ENCODE data around the gene ATP13A4.
"Not testable (repeated sequence)": the region's sequence is repeated elsewhere in the genome, so short reads cannot be mapped to it uniquely, and the experiment has no call there.

ATP13A4 gene

GRCh38 chr3:193556841-193557240 lies 2.1 kb upstream of the ATP13A4 start:
- DNase-seq (ENCODE audit: low read depth): no peak

DNA sequence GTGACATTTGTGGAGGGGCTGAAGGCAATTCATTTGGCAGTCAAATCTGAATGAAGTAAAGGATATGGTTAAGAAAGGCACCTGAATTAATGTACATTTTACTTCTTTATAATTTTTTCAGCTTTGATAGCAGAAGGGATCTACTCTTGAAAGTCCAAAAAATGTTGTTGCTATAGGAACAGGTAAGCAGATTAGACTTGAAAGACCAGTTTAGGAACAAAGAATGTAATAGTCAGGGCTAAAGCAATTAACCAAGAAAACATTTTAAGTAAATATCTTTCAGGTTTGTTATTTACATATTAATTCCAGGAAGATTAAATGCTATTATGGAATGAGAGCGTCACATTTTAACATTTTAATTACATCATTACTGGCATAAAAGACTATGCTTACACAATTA lies 1.1 kb downstream of the ATP13A4 start:
- no peak for DNase-seq (ENCODE audit: low read depth)

DNA sequence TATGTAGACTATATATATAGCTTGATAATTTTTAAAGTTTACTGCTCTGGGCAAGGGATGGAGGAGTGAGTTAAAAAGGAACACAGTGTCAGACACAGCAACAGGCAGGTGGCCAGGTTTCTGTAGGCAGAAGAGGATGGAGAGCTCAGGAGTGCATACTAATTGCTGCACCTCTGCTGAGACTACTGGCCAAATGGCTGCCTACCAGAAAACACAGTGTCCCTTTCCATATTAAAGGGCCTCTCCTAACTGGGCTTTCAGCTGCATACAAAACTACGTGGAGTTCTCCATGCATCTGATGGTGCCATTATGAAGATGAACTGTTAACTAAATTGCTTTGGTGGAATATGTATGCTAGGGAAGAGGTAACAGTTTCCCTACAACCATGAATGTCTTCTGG lies 1.8 kb downstream of the ATP13A4 start:
- no peak for DNase-seq (ENCODE audit: low read depth)

DNA sequence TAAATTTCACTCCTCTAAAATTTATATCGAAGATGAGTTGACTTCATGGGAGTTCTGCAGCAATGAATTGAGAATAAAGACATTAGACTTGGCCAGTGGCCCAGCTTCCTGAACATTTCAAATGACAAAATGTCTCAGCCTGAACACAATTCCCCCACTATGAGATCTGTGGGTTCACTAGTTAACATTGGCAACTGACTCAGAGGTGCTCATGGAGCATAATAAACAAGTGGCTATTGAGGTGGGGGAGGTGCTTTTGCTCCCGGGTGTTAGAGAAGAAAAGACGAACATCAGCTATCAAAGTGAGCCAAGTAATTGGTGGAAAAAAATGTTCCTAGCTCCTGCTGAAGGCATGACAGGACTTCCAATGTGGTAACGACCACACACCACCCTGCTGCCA lies 6.3 kb downstream of the ATP13A4 start:
- DNase-seq (ENCODE audit: low read depth): no peak

- DNase-seq (ENCODE audit: low read depth): no peak
These were observed 8.6 kb downstream of the ATP13A4 start for GRCh38 chr3:193546129-193546528.

GRCh38 chr3:193545304-193545703 lies 9.4 kb downstream of the ATP13A4 start:
- DNase-seq (ENCODE audit: low read depth): no peak

DNA sequence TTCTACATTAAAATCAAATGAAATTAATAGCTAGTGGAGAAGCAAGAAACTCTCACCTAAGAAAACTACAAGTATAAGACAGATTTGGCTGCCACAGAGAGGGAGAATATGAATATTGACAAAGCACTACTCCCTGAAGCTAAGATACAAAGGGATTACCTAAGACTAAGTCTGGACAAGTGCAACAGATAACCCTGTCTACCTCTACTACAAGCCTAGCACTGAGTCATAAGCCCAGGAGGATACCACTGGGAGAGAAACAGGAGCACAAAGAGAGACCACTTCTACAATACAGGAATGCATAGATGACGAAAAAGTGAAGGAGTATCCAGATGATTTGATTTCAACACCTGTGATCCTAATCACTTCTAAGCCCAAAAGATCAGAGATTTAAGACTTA lies 10.4 kb downstream of the ATP13A4 start:
- DNase-seq (ENCODE audit: low read depth): no peak

DNA sequence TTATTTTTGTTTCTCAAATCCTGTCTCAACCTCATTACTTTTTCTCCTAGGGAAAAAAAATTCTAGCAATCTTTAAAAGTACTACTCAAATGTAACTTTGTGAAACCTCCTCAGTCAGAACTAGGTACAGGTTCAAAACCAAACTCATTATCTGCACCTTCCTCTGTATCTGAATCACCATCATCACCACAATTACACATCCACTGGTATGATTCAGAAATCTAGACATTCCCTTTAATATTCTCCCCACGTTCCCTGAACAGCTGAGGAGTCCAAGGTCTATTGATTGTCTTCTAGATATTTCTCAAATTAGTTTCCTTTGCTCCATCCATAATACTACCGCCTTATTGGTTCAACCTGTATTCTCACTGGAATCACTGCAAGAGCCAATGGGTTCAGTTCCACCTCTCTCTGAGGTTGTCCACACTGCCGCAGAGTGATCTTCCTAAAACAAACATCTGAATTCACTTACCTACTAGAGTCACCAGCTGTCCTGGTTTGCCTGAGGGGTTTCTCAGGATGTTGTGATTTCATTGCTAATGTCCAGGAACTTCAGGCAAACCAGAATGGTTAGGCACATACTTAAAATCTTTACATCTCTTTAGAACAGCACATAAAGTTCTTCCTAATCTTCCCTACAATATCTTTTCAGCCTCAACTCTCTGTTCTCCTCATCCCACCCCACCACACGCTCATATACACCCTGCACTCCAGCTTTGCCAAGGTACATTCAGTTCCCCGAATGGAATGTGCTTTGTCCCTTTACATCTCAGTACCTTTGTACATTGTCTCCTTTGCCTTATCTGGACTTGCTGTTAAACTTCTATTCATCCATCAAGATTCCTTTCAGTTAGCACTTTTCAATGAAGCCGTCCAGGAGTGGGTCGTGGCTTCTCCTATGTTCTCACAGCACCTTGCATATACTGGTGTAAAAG lies 24.2 kb downstream of the ATP13A4 start:
- no peak for DNase-seq (ENCODE audit: low read depth)

DNA sequence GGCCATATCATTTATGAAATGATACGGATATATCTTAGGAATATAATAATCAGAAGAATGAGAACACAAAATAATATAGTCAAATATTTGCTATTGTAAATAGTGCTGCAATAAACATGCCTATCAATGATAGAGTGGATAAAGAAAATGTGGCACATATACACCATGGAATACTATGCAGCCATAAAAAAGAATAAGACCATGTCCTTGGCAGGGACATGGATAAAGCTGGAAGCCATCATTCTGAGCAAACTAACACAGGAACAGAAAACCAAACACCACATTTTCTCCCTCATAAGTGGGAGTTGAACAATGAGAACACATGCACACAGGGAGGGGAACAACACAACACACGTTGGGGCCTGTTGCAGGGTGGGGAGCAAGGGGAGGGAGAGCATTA lies 28.6 kb downstream of the ATP13A4 start:
- not testable (repeated sequence) for DNase-seq (ENCODE audit: low read depth)

DNA sequence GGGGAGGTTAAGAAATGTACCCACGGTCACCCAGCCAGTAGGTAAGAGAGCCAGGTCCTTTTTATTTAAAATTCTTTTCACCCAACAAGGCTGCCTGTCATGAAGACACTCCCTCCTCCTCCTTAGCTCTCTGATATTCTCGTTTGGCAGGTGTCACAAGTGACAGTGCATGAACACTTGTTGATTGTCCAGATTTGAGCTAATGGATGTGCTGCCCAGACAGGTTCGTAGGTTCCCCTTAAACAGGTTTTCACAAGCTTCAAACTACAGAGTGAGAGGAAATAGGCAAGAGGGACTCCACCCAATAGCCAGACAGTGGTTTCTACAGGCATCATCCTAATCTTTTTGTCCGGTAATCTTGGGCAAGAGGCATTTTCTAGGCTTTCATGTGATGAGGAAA lies 32.2 kb downstream of the ATP13A4 start:
- no peak for DNase-seq (ENCODE audit: low read depth)

DNA sequence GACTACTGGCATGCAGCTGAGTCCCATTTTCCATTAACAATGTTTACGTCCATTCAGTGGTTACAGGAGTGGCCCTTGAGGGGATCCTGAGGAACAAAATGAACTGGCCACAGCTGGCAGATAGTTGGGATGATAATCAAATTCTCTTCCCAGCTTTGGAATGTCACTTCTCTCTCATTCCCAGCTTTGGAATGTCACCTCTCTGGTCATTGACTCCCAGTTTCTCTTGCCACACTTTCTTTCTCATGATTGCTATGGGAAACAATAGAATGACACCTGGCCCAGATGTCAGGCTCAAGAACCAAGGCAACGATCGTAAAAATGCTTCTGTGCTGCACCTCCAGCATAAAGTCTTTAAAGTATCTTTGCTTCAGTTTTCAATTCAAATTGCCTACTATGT lies 34.0 kb downstream of the ATP13A4 start:
- DNase-seq (ENCODE audit: low read depth): no peak

- no peak for DNase-seq (ENCODE audit: low read depth)
These were observed 38.7 kb downstream of the ATP13A4 start for GRCh38 chr3:193515966-193516365.

GRCh38 chr3:193510154-193510553 lies 44.5 kb downstream of the ATP13A4 start:
- no peak for DNase-seq (ENCODE audit: low read depth)

- DNase-seq (ENCODE audit: low read depth): no peak
These were observed 45.4 kb downstream of the ATP13A4 start for GRCh38 chr3:193509103-193509965.

- no peak for DNase-seq (ENCODE audit: low read depth)
These were observed 46.6 kb downstream of the ATP13A4 start for GRCh38 chr3:193508108-193508507.

- DNase-seq (ENCODE audit: low read depth): no peak
These were observed 47.1 kb downstream of the ATP13A4 start for GRCh38 chr3:193507566-193507965.

DNA sequence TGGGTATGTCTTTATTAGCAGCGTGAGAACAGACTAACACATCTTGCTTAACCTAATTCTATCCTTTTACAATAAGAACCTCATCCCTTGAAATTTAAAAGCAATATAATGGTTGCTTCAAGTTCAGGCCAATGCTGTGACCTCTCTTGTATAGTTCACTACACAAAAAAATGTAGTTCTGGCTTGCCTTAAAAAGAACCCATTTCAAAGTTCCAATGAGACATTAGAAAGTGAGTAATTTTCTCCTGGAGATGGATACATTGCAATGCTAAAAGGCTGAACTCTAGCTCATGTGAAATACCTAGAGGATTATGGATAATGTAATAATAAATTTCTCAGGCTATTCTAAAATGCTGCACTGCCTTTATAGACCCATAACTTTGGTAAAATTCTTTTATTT lies 47.8 kb downstream of the ATP13A4 start:
- no peak for DNase-seq (ENCODE audit: low read depth)

DNA sequence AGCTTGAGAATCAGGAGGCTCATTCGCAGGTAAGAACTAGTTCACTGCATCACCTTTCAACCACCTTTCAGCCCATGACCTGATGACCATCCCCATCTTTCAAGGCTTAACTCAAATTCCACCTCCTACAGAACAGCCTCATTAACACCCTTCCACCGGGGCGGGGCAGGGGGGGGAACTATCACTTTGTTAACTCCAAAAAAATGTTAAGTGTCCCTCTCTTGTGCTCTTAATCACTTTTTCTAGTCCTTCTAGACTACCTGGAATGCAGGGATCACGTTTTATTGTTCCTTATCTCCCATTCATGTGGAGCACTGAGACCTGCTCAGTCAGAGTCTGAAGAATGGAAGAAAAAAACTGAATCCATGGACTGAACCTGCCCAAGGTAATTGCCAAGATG lies 51.8 kb downstream of the ATP13A4 start:
- no peak for DNase-seq (ENCODE audit: low read depth)

DNA sequence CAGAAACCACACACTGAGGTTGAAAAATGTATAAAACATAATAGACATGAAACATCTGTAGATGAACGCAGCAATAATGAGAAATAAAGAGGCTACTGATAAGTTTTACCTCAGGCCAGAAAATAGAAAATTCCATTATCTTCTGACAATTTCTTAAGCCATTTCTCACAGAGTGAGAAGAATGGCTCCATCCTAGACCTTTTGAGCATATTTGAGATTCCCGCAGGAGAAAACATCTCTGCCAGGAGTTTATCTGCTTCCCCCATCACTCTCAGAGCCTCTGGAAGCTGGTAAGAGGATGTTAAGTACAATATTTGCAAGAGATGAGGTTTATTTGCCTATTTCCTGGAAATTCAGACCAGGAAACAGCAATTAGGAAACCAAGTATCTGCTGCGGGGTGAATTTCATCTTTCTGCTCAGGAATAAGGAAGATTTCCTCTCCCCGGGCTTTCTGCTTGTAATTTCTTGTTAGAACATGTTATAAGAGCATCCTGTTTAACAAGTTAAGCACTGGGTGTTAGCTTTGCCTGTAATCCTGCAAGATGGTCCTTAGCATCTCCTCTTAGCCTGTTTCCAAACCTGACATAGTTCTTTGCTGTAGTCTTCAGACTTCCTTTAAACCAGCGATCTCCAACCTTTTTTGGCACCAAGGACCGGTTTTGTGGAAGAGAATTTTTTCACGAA lies 54.8 kb downstream of the ATP13A4 start:
- no peak for DNase-seq (ENCODE audit: low read depth)

GRCh38 chr3:193499136-193499770 lies 55.4 kb downstream of the ATP13A4 start:
- no peak for DNase-seq (ENCODE audit: low read depth)

DNA sequence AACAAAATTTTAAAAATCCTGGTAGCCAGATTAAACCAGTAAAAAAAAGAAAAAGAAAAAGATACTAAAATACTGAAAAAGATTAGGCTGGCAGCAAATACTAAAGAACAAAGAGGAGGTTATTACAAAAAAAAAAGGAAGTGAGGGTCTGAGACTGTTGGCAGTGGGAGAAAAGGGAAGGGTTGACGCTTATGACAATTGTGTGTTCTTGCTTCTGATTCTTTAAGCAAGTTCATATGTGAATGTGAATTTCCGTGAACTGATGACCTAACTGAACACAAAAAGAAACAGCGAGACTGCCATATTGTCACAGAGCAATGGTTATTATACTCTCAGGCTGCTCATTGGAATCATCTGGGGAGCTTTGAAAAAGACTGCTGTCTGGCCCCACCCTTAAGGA lies 56.5 kb downstream of the ATP13A4 start:
- no peak for DNase-seq (ENCODE audit: low read depth)

DNA sequence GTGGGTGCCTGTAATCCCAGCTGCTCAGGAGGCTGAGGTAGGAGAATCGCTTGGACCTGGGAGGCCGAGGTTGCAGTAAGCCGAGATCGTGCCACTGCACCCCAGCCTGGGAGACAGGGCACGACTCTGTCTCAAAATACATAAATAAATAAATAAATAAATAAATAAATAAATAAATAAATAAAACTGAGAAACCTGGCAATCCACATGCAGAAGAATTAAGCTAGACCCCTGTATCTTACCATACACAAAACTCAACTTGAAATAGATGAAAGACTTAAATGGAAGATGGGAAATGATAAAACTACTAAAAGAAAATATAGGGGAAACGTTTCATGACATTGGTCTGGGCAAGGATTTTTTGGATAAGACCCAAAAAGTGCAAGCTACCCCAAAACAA lies 58.0 kb downstream of the ATP13A4 start:
- DNase-seq (ENCODE audit: low read depth): no peak

Measured in GM04503 (cell line).